Embryonic facial prominence (tissue), 1 donor: ENCODE results near the gene MECP2.

Source experiments
- DNase-seq: peaks from one replicate; pipeline ENCODE4 v3.0.0-alpha.2; 2016; ENCODE audit errors: extremely low spot score

MECP2 gene

DNA sequence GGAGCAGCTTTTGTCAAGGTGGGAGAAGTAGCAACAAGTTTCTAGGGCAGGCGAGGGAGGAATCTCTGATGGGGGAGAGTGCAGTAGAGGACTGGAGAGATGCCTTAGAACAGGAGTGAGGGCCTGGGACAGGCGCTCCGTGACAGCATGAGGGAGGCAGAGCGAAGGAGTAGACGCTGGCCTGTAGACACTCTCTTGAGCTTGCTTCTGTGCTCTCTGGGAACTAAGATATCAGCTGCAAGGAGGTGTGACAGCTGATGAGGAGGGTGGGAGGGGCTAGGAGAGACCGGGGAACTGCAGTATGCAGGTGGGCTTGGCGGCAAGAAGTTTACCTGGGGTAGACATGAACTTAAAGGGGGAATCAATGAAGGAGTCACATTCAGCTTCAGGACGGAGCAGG is 35.7 kb downstream of the MECP2 start:
- no peak for DNase-seq

DNA sequence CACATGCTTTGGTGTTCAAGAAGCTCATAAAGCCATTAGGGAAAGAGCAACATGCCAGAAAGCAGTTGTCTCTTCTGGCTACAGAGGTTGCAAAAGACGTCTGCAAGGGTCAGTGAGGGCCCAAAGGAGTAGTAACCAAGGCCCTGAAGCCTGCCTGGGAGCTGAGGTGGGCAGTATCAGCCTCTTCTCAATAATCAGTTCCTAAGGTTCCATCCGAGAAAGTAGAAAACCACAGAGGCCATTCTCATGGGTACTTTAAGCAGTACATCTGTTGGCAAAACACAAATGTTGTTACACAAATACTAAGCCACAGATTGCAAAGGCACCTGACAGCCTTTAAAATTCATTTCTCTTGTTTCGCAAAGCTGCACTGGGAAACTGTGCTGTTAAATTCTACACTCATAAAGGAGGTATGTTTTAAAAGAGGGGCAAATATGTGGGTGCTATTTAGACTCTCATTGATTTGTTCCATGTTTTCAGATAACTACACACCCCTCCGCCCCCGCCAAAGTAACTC is 37.7 kb downstream of the MECP2 start:
- DNase-seq, result no peak

DNA sequence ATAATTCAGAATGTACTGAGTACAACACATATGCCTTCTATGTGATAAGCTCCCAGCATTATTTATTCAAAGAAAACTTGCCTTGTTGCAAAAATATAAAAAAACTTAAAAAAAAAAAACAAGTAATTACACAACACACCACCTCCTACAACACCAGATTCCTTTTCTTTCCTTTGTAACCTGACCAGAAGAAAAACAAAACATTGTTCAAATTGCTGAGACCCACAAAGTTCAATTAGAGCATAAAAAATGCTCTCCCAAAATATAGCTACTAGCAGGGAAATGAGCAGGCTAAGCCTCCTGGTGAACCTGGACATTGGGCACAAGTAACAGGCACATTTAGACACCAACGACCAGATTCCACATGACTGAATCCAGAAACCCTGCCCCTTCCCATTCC is 38.3 kb downstream of the MECP2 start:
- DNase-seq, result no peak

DNA sequence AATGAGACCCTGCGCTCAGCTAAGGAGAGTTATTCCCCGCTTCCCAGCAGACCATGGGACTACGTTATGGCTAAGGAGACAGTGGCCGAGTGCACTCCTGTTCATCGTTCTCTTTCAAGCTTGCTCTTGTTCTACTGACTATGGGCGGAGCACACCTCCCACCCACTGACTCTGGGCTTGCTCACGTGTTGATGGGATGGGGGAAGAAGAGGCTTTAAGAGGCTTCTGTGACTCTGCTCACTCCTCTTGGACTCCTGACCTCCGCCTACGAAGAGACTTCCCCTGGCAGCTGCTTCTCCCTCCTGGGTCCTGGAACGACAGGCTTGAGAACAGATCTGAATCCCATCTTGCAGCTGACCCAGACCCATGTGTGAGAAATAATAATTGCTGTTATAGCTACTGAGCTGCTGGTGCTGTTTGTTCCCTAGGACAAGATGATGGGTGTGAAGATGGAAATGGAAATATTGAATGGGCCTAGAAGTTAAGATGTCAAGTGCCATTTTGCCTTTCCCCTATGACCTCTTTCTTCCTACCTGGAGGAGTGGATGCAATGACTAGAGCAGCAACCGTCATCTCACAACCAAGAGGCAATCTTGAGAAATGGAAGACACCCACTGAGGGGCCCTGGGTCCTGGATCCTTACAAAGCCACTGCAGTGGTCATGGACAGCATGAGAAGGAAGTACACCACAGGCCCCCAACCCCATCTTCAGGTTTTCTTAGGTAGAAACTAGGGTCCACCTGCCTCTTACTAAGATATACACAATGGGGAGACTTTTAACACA is 39.1 kb downstream of the MECP2 start:
- DNase-seq, result no peak

DNA sequence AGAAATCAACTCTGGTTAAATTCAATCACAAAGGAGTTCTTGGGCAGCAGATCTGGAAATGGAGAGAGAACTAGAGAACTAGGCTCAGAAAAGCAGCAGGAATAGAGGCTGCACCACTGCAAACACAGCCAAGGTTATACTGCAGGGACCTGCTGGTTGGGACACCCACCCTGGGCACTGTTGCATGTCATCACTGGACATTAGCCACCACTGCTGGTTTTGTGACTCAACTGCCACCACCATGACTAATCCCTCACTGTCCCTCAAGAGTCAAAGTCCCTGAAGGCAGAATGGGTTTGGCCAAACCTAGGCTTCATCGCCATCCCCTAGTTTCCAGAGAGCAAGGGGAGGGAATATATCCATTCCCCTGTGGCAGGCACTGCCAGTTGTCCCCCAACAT is 39.7 kb downstream of the MECP2 start:
- no peak for DNase-seq

DNA sequence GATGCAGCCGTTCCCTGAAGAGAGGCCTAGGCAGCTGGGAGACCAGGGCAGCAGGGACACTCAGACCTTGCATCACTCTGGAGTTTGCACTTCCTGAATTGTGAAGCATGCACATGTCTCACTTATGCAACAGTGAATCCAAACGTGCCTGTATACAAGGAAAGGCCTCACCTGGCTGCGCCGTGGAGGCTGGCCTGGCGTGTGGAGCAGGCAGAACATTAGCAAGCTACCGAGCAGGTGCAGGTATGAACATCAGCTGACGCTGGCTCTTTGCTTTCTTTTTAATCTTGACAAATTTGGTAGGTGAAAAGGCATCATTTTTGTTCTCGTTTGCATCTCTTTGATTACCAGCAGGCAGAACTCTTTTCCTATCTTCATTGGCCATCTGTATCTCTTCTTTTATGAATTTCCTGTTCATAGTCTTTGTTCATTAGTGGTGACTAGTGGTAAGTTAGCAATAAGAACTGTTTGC is 40.7 kb downstream of the MECP2 start:
- no peak for DNase-seq

DNA sequence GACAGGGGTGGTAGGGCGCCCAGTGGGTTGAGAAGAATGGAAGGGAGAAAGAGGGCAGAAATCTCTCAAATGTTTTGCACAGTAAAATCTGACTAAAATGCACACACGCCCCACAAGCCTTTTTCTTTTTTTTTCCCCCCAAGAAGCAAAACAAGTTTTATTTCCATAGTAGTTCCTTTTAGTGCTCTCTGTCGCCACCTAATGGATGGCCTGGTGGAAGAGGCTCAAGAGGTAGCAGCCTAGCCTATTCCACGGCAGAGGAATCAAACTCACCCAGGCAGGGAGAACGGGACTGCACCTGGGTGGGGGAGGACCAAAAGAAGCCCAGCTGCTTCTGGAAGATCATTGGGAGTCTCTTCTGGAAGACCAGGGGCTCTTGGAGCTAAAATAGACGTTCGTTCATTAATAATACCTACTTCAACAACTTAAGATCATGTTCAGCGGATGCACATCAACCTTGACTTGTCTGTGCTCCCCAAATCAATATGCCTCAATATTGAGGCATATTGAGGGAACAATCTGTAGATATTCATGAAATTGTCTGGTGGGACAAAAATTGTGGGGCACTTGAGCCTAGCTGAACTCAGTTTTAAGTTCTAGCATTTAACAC is 46.2 kb downstream of the MECP2 start:
- peak; percentile 28 for DNase-seq

DNA sequence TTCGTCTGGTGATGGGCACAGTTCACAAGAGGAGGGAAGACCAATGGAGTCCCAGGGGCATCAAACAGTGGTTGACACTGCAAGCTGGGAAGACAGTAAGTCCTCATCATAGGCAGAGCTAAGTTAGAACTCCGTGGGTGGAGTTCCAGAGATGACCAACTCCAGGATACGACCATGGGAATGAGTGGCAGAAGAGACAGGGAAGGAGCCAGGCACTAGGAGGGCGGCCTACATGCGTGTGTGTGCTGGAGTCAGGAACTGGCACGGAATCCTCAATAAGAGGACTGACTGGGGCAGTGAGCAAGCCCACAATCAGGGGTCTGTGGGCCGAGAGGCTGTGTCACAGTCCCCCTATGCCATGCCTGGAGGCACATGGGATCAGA is 47.4 kb downstream of the MECP2 start:
- DNase-seq, result no peak

DNA sequence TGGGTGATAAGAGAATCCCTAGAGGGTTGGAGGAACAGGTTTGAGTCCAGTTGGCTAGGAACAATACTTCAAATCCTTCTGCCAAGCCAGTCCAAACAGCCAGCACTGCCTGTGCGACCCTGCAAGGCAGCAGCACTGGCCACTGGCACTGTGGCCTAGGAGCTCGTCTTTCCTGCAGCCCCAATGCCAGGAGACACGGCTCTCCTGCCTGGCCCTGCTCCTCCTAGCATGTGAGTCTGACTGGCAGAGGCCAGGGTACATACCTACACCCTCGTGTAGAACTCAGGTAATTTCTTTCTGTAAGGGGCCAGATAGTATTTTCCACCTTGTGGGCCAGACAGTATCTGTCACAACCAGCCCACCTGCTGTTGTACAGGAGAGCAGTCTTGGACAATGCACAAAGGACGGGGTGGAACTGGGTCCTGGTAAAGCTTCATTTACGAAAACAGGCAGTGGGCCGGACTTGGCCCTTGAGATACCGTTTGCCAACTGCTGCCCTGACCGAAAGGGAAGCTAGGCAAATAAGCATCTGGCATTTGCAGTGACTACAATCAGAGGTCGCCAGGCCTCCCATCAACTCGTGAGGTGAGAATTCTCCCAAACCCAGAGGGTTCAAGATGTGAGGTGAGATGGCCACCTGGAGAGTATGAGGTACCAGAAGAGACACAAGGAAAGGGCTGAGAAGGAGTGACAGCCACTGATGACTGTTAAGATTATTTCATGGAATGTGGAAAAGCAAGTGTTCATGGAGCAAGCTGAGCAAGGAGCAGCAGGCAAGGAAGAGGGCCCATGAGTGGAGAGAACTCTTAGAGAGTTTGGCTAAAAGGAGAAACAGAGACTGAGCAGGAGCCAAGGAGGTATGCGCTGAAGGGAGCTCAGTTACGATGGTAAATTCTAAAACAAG is 48.1 kb downstream of the MECP2 start:
- DNase-seq, result no peak

DNA sequence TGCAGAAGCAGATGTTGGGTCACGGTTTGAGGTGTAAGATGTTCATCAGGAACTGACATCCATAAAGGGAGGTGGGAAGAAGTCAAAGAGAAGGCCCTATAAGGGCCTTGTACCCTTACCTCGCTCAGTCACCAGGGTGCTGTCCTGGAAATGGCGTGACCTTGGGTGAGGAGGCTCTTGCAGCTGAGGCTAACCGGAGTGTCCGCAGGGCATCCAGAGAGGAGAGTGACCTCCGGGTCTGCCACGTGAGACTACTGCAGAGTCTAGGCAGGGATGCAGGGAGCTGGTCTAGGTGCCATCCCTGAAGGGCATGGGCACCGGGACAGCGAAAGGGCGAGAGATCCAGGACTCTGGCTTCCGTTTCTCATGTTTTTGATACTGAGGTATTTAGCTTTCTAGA is 49.1 kb downstream of the MECP2 start:
- no peak for DNase-seq

DNA sequence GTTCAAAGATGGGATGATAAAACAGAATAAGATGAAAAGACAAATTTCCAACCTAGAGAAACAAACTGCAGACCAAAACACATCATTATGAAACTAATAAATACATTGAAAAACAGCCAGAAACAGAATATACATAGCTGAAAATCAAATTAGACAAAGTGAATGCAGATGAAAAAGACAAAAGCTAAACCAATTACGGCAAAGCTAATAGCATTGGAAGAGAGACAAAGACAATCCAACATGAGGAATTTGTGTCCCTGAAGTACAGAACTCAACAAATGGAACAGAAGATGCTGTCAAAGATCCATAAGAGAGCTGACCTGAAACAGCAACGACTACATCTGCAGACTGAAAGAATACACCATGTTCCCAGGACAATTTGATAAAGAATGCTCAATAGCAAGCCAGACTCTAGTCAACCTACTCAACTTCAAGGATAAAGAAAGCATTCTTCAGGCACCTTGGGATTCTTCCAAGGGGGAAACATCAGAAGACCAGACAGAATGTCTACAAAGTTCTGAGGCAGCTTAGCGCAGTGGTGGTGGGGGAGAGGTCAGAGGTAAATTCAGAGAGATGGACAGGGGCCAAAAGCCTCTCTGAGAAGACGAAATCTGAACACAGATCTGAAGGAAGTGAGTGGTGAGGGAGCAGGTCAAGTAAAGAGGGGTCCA is 50.4 kb downstream of the MECP2 start:
- no peak for DNase-seq

DNA sequence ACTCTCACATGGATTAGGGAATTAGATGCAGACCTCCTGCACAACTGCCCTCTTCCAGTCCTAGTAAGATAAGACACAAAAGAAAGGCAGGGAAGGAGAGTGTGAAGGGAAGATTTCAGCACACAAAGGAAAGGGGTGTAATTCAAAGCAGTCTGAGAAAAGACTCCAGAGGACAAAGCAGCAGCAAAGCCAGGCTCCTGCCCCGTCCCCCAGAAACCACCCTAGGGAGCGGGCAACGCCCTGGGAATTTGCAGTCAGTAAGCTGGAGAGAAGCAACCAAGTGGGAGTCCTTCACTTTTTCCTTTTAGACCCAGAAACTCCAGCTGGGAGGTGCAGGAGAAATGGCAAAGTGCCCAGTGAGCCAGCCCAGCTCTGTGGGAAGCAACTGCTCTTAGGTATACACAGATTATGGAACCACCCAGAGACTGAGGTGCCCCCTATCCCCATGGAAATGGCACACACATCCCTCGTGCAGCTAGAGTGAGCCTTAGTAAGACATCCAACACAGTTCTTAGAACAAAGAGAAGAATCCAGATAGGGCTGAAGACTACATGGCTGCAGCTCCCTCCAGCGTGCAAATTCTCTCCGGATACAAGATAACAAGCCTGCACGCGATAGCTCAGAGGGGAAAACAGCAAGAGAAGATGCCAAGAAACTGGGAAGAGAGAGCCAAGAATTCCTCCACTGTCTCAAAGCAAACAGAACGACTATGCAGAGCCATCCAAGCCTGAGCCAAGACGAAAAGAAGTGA is 51.3 kb downstream of the MECP2 start:
- DNase-seq, result peak; percentile 19

DNA sequence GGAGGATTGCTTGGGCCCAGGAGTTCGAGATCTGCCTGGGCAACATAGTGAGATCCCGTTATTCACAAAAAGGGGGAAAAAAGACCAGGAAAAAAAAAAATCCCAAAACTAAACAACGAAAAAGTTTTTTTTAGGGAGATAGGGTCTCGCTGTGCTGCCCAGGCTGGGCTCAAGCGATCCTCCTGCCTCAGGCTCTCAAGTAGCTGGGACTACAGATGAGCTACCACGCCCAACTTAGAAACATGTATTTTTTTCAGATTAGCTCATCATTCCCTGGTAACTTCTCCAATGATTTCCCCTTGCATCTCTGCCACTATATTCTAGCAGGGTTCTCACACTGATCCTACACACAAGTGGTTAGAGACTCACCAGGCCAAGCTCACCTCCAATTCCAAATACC is 53.4 kb downstream of the MECP2 start:
- DNase-seq, result no peak

DNA sequence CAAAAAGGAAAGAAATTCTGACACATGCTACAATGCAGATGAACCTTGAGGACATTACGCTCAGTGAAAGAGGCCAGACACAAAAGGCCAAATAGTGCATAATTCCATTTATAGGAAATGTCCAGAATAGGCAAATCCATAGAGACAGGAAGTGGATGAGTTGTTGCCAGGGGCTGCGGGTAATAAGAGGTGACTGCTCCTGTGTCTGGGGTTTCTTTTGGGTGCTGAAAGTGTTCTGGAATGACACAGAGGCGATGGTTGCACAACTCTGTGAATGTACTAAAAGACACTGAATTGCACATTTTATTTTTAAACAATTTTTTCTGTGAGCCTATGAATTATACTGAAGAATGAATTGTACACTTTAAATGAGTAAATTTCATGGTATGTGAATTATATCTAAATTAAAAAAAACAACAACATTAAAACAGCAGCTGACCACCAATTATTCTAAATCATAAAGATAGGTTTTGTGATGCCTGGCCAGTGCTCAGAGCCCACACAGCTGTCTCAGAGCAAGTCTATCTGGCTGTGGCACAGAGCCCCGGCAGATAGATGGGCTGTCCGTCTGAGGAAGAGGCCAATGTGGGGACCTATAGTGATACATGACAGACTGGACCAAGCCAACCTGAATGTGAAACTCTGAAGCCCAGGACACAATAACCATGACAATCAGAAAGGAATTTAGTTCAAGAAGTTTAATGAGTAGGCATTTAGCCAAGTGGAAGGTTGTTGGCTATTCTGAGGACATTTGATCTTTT is 54.3 kb downstream of the MECP2 start:
- no peak for DNase-seq

DNA sequence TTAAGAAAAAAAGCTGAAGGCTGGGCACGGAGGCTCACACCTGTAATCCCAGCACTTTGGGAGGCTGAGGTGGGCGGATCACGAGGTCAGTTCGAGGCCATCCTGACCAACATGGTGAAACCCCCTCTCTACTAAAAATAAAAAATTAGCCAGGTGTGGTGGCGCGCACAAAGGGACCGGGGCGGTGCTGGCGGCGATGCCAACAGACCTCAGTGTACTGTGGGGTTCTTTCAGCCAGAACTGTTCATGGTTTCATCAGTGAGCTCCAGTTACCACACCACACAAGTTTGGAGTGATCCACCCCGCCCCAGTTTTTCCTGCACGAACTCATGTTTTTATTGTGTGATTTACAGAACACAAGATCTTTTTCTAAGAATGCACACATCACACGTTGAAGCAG is 56.7 kb downstream of the MECP2 start:
- DNase-seq, result no peak

DNA sequence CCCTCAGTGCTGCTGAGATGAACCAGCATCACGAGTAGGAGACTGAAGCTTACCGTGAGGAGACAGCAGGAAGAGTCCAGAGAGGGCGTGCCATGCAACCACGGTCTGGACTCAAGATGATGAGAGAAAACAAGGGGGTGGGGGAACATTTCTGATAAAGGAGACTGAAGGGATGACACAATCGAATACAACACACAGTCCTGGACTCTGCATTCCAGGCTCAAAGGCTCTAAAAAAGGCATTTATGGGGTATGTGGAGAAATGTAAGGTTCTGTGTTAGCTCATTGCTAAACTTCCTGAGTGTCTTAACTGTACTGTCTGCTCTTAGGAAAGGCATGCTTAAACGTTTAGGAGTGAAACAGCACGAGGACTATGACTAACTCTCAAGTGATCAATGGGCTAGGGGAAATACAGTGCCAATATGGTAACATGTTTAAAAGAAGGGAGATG is 57.2 kb downstream of the MECP2 start:
- no peak for DNase-seq

DNA sequence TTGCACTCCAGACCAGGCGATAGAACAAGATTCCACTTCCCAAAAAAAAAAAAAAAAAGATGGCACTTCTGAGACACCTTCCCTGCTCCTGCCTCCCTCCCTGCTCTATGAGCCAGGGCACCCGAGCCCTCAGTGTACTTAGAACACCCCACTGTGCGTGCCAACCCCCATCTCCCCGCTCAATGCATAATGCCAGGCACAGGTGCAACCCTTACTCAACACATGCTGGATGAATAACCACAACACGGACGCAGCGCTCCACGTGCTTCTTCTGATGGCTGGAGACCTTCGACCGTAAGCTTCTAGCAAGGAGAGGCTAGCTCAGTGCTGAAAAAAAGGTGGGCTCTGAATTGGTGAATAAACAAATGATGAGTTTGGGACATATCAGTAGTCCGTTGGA is 57.9 kb downstream of the MECP2 start:
- no peak for DNase-seq

DNA sequence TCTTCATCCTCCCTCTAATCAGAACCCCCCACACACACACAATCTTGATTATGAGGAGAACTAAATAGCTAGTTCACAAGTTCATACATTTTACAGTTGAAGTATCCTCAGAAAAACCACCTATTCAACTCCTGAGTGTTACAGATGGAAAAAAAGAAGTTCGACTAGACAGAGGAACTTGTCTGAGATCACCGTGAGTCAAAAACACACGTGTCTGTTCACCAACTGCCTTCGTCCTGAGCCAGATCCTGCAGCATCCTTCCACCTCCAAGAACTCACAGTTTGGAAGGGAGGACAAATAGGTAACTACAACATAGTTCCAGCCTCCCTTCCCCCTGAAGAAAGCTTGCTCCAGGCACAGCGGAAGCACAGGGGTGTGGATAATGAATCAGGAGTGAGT is 58.9 kb downstream of the MECP2 start:
- DNase-seq, result no peak

DNA sequence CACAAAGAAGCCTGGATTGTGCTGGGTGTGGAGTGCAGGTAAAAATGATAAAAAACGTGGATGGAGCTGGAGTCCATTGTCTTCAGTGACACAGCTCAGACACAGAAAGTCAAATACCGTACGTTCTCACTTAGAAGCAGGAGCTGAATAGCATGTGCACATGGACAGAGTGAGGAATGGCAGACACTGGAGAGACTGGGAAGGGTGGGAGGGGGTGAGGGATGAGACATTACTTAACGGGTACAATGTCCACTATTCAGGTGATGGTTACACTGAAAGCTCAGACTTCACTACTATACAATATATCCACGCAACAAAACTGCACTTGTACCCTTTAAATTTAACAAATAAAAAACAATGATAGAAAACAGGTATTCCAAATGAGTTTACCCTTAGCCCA is 59.8 kb downstream of the MECP2 start:
- no peak for DNase-seq

DNA sequence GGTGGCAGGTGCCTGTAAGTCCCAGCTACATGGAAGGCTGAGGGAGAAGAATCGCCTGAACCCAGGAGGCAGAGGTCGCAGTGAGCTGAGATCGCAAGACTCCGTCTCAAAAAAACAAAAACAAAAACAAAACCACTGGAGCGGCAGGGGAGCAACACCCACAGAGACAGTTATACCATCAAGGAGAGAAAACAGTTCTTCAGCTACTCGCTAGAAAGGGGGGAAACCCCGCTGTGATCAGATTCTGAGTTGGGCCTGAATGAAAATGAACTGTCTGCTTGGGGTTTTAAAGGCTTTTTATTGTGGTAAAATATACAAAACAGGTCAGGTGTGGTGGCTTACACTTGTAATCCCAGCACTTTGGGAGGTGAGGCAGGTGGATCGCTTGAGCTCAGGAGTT is 61.0 kb downstream of the MECP2 start:
- DNase-seq, result no peak
